G401 (cell line): ENCODE results near the gene TAF6L. TPM values are rescaled to one million over a fixed set of nuclear protein-coding genes. Genes with fewer than 3 reads are reported as not detected.
"Not testable (repeated sequence)": the region's sequence is repeated elsewhere in the genome, so short reads cannot be mapped to it uniquely, and the experiment has no call there.

Experiments used
- DNase-seq: peaks from one replicate; pipeline ENCODE4 v3.0.0-alpha.2; 2015; ENCODE audit warnings: low spot score
- in situ Hi-C: cut with HindIII; loops from 2 replicates; pipeline ENCODE4 v1.10.0; 2016; ENCODE audit warnings: low sequenced_read_pairs, mixed read lengths
- total RNA-seq: library from RNA; depleted of rRNA; stranded (reverse); fragments of >200 nt; shearing (Covaris generic); gene quantifications from 2 replicates; pipeline ENCODE4 v1.2.3, GENCODE V29; 2014

The TAF6L gene
- total RNA-seq, 1 experiment from 2014 or later, result 38.3 TPM

- no peak for DNase-seq
- in situ Hi-C loops, result no loop called here
These were observed 25.1 kb downstream of the TAF6L start for GRCh38 chr11:62796281-62796680.

GRCh38 chr11:62799486-62799885, 28.3 kb downstream of the TAF6L start:
- in situ Hi-C loops, result no loop called here
- DNase-seq, result no peak

DNA sequence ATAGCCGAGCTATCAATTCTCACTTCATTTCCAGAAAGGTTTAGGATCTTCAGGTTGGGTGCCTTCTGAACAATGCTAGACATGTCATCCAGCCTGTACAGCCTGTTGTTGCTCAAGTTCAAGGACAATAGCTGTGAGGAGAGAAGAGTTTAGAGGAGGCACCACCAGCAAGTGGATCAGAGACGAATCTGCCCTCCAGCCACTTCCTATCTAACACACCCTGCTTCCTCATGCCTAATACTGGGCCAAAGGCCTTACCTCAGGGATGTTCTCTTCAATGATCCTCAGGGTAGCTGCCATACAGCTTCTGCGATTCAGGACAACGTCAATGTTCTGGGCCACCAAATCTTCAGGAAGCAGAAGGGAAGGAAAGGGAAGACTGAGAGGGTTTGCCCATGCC, 29.9 kb downstream of the TAF6L start:
- in situ Hi-C loops, result no loop called here
- DNase-seq, result no peak

DNA sequence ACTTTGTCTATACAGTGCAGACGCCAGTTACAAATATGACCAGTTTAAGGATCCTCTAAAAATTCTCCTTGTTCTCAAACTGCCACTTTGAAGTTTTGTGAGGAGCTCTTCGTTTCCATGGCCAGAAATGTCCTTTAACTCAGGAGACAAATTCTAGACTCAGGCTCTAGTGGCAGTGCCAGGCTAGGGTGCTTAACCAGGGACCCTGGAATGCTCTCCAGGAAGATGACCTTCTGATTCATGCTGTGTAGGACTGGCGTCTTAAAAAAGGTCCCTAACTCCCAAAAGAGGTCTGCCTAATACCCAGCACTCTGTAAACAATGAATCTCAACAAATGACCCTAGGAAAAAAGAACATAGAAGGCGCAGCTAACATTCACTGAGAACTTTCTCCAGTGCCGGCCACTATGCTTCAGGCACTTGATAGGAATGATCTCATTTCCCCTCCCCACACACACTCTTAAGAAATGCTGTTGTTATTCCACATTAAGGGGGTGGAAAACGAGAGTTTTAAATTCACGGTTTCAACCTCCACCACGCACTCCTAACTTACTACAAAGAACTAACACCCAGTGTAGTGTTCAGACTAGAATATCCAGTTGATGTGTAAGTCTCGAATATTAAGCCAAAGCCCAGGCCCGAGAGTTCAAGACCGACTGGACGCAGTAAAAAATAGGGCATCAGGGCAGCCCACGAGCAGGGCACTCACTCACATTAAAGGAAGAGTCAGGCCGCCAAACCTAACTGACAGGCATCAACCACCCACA, 33.3 kb downstream of the TAF6L start:
- DNase-seq, result no peak
- in situ Hi-C loops, result no loop called here

DNA sequence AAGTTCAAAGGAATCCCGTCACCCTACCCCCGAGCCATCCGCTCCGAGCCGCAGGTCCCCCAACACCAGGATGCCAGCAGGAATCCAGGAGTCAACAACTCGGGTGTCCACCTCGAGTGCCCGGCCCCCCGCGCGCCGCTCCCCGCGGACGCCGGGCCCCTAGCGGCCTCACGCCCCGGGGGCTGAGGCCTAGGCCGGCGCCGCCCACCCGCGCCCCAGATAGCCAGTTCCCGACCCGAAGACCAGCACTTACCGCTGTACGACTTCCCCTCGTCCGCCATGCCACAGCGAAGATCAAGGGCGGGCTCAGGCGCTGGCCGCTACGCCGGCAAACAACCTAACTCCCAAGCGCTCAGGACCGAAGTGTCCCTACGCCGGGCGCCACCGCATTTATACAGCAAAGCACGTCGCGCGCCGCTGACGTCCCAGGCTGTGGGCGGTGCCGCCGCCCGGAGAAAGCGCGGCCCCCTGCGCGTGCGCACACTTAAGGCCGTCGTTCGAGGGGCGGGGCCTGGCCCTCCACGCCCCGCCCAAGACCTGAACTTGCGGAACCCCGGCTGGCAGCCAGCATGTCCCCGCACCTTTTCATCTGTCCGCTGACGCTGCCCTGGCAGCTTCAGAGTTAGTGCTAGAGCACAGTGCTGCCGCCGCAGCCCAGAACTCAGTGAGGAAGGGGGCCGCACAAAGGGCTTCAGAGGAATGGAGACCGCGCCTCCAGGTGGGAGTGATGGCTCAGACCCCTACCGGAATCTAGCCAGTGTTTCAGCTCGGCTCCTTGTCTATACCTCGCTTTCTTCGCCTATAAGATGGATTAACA, 34.1 kb downstream of the TAF6L start, which contains the start of gene NXF1:
TSS of gene NXF1 (minus strand) at position 365 of the 817 bp plus-strand sequence. CDS start at position 281, 84 bp downstream.
- in situ Hi-C loops, result no loop called here
- DNase-seq, result peak; percentile 95

- no peak for DNase-seq
- in situ Hi-C loops, result no loop called here
These were observed 34.8 kb downstream of the TAF6L start for GRCh38 chr11:62805961-62806441.

DNA sequence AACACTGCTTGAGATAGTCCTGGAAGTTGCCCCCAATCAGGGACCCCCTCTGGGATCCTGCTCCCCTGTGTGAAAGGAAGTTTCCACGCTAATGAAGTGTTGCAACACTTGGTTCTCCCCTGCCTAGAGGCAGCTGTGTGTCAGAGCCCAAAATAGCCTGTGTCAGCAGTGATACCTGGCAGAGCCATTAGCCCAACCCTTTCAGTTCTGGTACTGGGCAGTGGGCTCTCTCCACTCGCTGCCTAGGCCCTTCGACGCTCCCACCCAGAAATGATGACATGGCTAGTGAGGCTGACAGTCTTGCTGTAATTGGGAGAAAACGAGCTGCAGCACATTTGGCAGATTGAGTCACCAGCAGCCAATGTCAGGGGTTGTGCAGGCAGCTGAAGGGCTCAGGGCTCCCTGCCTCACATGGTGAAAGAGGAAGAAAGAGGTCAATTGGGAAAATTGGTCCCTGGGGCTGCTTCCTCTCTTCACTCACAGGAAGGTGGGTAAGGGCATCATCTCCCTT, 35.5 kb downstream of the TAF6L start:
- in situ Hi-C loops, result no loop called here

GRCh38 chr11:62810748-62811147, 39.6 kb downstream of the TAF6L start:
- no peak for DNase-seq
- in situ Hi-C loops, result no loop called here

More for the DNA sequence above, 35.5 kb downstream of the TAF6L start:
- no peak for DNase-seq

DNA sequence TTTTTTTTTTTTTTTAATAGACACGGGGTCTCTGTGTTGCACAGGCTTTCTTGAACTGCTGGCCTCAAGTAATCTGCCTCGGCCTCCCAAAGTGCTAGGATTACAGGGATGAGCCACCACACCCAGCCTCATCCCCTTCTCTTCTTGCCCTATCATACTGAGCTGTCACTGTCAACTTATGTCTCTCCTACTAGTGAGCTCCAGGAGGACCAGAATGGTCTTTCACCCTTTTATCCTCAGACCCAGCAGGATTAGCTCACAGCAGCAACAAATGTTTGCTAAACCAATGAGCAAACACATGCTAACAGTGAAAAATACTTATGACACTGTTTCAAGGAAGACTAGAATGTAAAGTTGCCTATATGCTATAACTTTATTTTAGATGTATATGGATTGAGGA, 40.5 kb downstream of the TAF6L start:
- in situ Hi-C loops, result no loop called here
- no peak for DNase-seq

GRCh38 chr11:62816557-62816956, 45.4 kb downstream of the TAF6L start:
- DNase-seq, result no peak
- in situ Hi-C loops, result no loop called here

- no peak for DNase-seq
- in situ Hi-C loops, result no loop called here
These were observed 45.9 kb downstream of the TAF6L start for GRCh38 chr11:62817129-62817528.

DNA sequence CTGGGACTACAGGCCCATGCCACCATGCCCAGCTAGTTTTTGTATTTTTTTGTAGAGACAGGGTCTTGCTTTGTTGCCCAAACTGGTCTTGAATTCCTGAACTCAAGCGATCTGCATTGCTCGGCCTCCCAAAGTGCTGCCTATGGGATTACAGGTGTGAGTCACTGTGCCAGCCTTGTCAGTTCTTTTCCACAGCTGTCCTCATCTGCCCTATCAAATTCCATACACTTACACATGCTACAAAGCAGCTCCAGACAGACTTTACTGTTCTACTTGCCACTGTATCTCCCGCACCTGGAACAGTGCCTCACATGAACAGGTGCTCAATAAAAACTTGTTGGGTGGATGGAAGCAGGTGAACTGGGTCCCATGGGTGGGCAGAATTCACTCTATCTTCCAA, 52.5 kb downstream of the TAF6L start:
- no peak for DNase-seq
- in situ Hi-C loops, result no loop called here

DNA sequence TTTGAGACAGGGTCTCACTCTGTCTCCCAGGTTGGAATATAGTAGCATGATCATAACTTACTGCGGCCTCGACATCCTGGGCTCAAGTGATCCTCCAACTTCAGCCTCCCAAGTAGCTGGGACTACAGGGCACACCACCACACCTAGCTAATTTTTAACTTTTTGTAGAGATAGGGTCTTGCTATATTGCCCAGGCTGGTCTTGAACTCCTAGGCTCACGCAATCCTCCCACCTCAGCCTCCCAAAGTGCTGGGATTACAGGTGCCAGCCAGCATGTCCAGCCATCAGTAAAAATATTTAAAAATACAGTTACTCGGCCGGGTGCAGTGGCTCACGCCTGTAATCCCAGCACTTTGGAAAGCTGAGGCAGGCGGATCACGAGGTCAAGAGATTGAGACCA, 56.9 kb downstream of the TAF6L start:
- in situ Hi-C loops, DNase-seq: not testable (repeated sequence)

GRCh38 chr11:62830904-62831519, 59.8 kb downstream of the TAF6L start:
- DNase-seq, result no peak
- in situ Hi-C loops, result no loop called here

DNA sequence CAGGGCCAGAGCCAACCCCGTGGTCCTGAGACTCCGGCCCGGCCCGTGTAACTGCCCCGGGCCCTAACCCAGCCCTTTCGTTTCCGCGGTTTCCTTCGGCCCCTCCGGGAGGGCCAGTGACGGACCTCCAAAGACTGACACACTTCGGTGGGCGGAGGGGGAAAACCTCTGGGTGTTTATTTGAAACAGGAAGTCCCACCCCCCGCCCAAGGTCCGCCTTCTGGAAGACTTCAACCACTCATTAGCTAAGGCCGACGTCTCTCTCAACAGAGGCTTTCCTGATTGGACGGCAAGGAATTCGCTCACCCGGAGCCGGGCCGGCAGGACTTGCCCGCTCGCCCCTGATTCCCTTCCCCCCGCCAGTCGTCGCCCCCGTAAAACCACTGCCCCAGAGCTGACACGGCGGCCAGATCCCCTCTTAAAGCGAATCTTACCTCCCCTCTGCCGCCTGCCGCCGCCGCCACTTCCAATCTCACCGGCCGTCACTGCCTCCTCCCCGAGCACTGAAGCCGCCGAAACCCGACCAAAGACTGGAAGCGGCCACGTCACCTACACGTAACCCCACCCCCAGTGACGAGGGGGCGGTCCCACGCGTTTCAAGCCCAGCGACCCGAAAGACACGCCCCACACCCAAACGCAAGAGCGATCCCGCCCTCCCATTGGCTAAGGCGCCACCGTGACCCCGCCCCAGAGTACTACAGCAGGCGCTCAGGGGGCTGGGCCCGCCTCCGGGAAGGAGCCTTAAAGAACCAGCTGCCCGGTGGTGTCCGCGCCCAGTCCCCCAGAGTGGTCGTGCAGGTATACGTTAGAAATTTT, 60.5 kb downstream of the TAF6L start, which contains the start of gene STX5:
TSS of gene STX5 (minus strand) at position 532 of the 816 bp plus-strand sequence. CDS start 808 bp downstream, outside the sequence.
- in situ Hi-C loops, result no loop called here
- DNase-seq, result peak; percentile 99

- DNase-seq, result no peak
- in situ Hi-C loops, result no loop called here
These were observed 61.4 kb downstream of the TAF6L start, which contains the start of gene TEX54 for GRCh38 chr11:62832336-62833234. TEX54 (minus strand) TSS chr11:62832841.

DNA sequence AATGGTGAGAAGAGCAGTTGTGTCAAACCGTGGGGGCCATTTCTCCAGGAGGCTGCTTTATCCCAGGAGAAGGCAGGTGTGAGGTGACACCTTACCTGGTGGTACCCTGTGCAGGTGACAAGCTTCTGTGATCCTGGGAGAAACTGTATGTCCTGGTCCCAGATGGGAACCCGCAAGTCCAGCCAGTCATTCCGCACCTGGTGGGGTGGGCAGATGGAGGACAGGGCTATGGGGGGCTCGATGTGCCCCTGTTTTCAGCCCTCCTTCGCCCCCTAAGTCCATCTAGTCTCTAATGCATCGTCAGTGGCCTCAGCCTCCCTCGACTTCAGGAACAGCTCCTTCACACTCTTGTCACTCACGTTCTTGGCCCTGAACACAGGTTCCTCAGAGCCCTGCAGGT, 64.1 kb downstream of the TAF6L start:
- in situ Hi-C loops, result no loop called here
- DNase-seq, result no peak
